HCT116 (cell line): Measurements from ENCODE around the gene COBL. TPM values are rescaled to one million over a fixed set of nuclear protein-coding genes. Genes with fewer than 3 reads are reported as not detected.
A peak's percentile ranks its signal among the peaks of the same experiment; 100 is the strongest.

Experiments used
- ATAC-seq: fragments of 200-7000 bp; cut with Tn5 transposase; 2 replicates; pipeline ENCODE4 v1.9.1; 2020; ENCODE audit warnings: mild to moderate bottlenecking, moderate library complexity
- BruUV-seq: library from RNA; stranded (reverse); fragments of 400-500 nt; replicated peaks from 2 replicates; lab custom pipeline; 2021; lab: Mats Ljungman, UMichigan
- CTCF ChIA-PET: fragments of 300-600 bp; sonication (Branson Sonifier 250); formaldehyde crosslinking; loops from one replicate; lab custom pipeline; 2021; ENCODE audit warnings: antibody characterized with exemption; lab: Charles Lee
- POLR2A ChIA-PET: fragments of 300-600, 350-600 bp; sonication (Branson Sonifier 250); formaldehyde crosslinking; loops from one replicate; lab custom pipeline; 2021; ENCODE audit warnings: antibody characterized with exemption; lab: Charles Lee
- RAD21 ChIA-PET, 2 experiments: fragments of 300-600 bp; sonication (Branson Sonifier 250); formaldehyde crosslinking; loops; one replicate each; lab custom pipeline; 2023; ENCODE audit warnings: low total read pairs in 2 of 2; ENCODE audit not compliant: uncharacterized antibody in 2 of 2, unreplicated experiment in 2 of 2, low non-redundant PET in 1 of 2; lab: Charles Lee
- DNase-seq: peaks from one replicate; pipeline ENCODE4 v3.0.0-alpha.2; 2010; ENCODE audit warnings: low read depth, low spot score
- H2AFZ ChIP-seq: fragments of 200-600 bp; shearing (Covaris generic), sonication (generic); 2 replicates; pipeline ENCODE4 v1.6.1; 2017; ENCODE audit warnings: low read depth, mixed run types, mixed read lengths, antibody characterized with exemption, low read length; ENCODE audit not compliant: poor library complexity, severe bottlenecking
- H3K27ac ChIP-seq: 2 replicates; pipeline ENCODE4 v1.5.1; 2012; ENCODE audit warnings: low read depth, low read length
- H3K27me3 ChIP-seq: fragments of 200-600 bp; sonication (generic); 2 replicates; pipeline ENCODE4 v1.6.1; 2016; ENCODE audit warnings: mixed run types, low read length, mixed read lengths; ENCODE audit not compliant: insufficient read depth
- H3K36me3 ChIP-seq, 2 experiments: fragments of 200-500 bp in 1 of 2; fragments of 200-600 bp in 1 of 2; sonication (Bioruptor generic) in 1 of 2; sonication (generic) in 1 of 2; 2 replicates each; pipeline versions ENCODE4 v1.5.1 to v1.6.1; 2014 to 2016; ENCODE audit warnings: low read length in 2 of 2, inconsistent platforms in 1 of 2, mixed read lengths in 1 of 2, mixed run types in 1 of 2; ENCODE audit not compliant: insufficient read depth in 2 of 2, control insufficient read depth in 1 of 2
- H3K4me1 ChIP-seq, 2 experiments: fragments of 200-600 bp in 1 of 2; sonication (generic) in 1 of 2; 2 replicates each; pipeline versions ENCODE4 v1.5.1 to v1.6.1; 2012 to 2017; ENCODE audit warnings: low read length in 2 of 2, inconsistent platforms in 1 of 2, mild to moderate bottlenecking in 1 of 2, mixed read lengths in 1 of 2, mixed run types in 1 of 2, moderate library complexity in 1 of 2; ENCODE audit not compliant: insufficient read depth in 2 of 2, control insufficient read depth in 1 of 2
- H3K4me2 ChIP-seq: fragments of 200-600 bp; sonication (generic); 2 replicates; pipeline ENCODE4 v1.6.1; 2017; ENCODE audit warnings: mixed run types, low read length, mixed read lengths
- H3K4me3 ChIP-seq, 2 experiments: fragments of 200-600 bp in 1 of 2; sonication (generic) in 1 of 2; replicated peaks in 1 of 2; 2 replicates each; pipeline ENCODE4 v1.5.1; 2011 to 2016; ENCODE audit warnings: low read length in 2 of 2, control low read depth in 1 of 2, low read depth in 1 of 2, mild to moderate bottlenecking in 1 of 2, mixed read lengths in 1 of 2, mixed run types in 1 of 2
- H3K79me2 ChIP-seq: fragments of 200-600 bp; sonication (generic); 2 replicates; pipeline ENCODE4 v1.6.1; 2017; ENCODE audit warnings: mild to moderate bottlenecking, mixed run types, low read length, moderate library complexity, mixed read lengths; ENCODE audit not compliant: insufficient read depth
- H3K9ac ChIP-seq: fragments of 200-600 bp; sonication (generic); 2 replicates; pipeline ENCODE4 v1.6.1; 2016; ENCODE audit warnings: low read length, mixed read lengths
- H3K9me2 ChIP-seq: fragments of 200-600 bp; sonication (generic), shearing (Covaris generic); 2 replicates; pipeline ENCODE4 v1.6.1; 2017; ENCODE audit warnings: mixed run types, mild to moderate bottlenecking, moderate library complexity; ENCODE audit not compliant: insufficient read depth
- H3K9me3 ChIP-seq, 2 experiments: fragments of 200-500 bp in 1 of 2; fragments of 200-600 bp in 1 of 2; sonication (Bioruptor generic) in 1 of 2; sonication (generic) in 1 of 2; 2 replicates each; pipeline ENCODE4 v1.6.1; 2014 to 2017; ENCODE audit warnings: low read length in 2 of 2, mixed read lengths in 2 of 2, inconsistent platforms in 1 of 2, low read depth in 1 of 2, mild to moderate bottlenecking in 1 of 2, mixed run types in 1 of 2, moderate library complexity in 1 of 2; ENCODE audit not compliant: control insufficient read depth in 1 of 2, insufficient read depth in 1 of 2
- H4K20me1 ChIP-seq: fragments of 200-600 bp; sonication (generic), shearing (Covaris generic); 2 replicates; pipeline ENCODE4 v1.6.1; 2017; ENCODE audit warnings: mixed run types, mild to moderate bottlenecking, moderate library complexity; ENCODE audit not compliant: insufficient read depth
- CBX3 ChIP-seq: IDR thresholded peaks from 2 replicates; pipeline ENCODE4 v1.6.1; 2012; ENCODE audit warnings: low read depth
- CTCF ChIP-seq, 3 experiments: fragments of 200-600 bp in 1 of 3; sonication (generic) in 1 of 3; IDR thresholded peaks in 2 of 3; conservative IDR thresholded peaks in 1 of 3; 2 replicates each; pipeline ENCODE4 v1.5.1; 2012 to 2017; ENCODE audit warnings: low read depth in 2 of 3, low read length in 2 of 3, antibody characterized with exemption in 1 of 3, borderline replicate concordance in 1 of 3, control low read depth in 1 of 3, mild to moderate bottlenecking in 1 of 3, mixed read lengths in 1 of 3, mixed run types in 1 of 3, moderate library complexity in 1 of 3; ENCODE audit not compliant: insufficient read depth in 1 of 3
- EZH2 ChIP-seq: fragments of 200-600 bp; sonication (generic); IDR thresholded peaks from 2 replicates; pipeline ENCODE4 v1.6.1; 2017; ENCODE audit warnings: antibody characterized with exemption, mixed run types
- POLR2A ChIP-seq: IDR thresholded peaks from 2 replicates; pipeline ENCODE4 v1.7.0; 2011; ENCODE audit warnings: borderline replicate concordance; ENCODE audit not compliant: insufficient read depth, insufficient read length; ENCODE audit errors: extremely low read depth
- RAD21 ChIP-seq: IDR thresholded peaks from 2 replicates; pipeline ENCODE4 v1.6.1; 2012; ENCODE audit warnings: low read depth, mild to moderate bottlenecking
- YY1 ChIP-seq: IDR thresholded peaks from 2 replicates; pipeline ENCODE4 v1.6.1; 2011; ENCODE audit warnings: low read length, low read depth, moderate library complexity, mild to moderate bottlenecking; ENCODE audit not compliant: insufficient replicate concordance; ENCODE audit errors: extremely low read depth
- ZFX ChIP-seq: fragments of 450-650 bp; IDR thresholded peaks from 2 replicates; pipeline ENCODE4 v1.6.1; 2017
- intact Hi-C: fragments of 100-400 bp; cut with micrococcal nuclease; formaldehyde crosslinking; loops from 2 replicates; pipeline ENCODE4 v1.10.0; 2022
- total RNA-seq: library from RNA; stranded (reverse); gene quantifications from one replicate; pipeline ENCODE4 v1.2.1, GENCODE V29; 2021; ENCODE audit not compliant: unreplicated experiment

The COBL gene
- total RNA-seq, 1 experiment from 2014 or later = 19.3 TPM

GRCh38 chr7:51068401-51068800 lies 248.2 kb downstream of the COBL start (continued):
- TF ChIP-seq RAD21 = no peak
- TF ChIP-seq YY1 = no peak
- no peak for TF ChIP-seq ZFX

GRCh38 chr7:51067757-51068156 lies 248.9 kb downstream of the COBL start:
- no peak for TF ChIP-seq POLR2A
- TF ChIP-seq CBX3 = no peak
- TF ChIP-seq EZH2 = no peak
- TF ChIP-seq CTCF (IDR thresholded peaks at IDR 0.05 in 2 of 3, conservative IDR thresholded peaks at IDR 0.05 in 1 of 3; ENCODE audit: borderline replicate concordance in 1 of 3, insufficient read depth in 1 of 3, low read depth in 2 of 3, low read length in 2 of 3) = peak; percentile 49 to 85 (median 77); a peak in 5 of 6 replicates
- peak; percentile 69 for TF ChIP-seq RAD21
- Histone ChIP-seq H3K9me3 (no peaks in the 10 kb centered on the region), H3K27ac (no peak overlapping the region), H3K9me2 (no peaks in the 10 kb centered on the region), H3K27me3 (no peaks in the 10 kb centered on the region), H3K4me3 (no peak overlapping the region), H3K4me1 (peaks cover 0 to 2% of the 10 kb centered on the region in 2 experiments; a peak in 1 of 4 replicates), H4K20me1 (no peaks in the 10 kb centered on the region), H3K79me2 (no peaks in the 10 kb centered on the region), H3K4me2 (no peak overlapping the region), H3K36me3 (no peaks in the 10 kb centered on the region), H2AFZ (no peak overlapping the region), H3K9ac (no peak overlapping the region)
- ChIA-PET RAD21 (no interaction called here), CTCF (interaction anchor here (1.8 kb wide), 1 partner anchor 93 kb away, joined by 6 read pairs; no protein-coding TSS in a partner anchor), POLR2A (no interaction called here)
- ATAC-seq = peak; percentile 83
- DNase-seq = peak; percentile 35
- BruUV-seq = no TSS peak
- intact Hi-C loops = loop anchor here (1.0 to 5.0 kb wide), 3 partner anchors 275 to 599 kb away; no protein-coding TSS in a partner anchor
